Suprapubic skin (tissue), 4 donors: Measurements from ENCODE around the gene COPS7B. TPM values are rescaled to one million over a fixed set of nuclear protein-coding genes. Genes with fewer than 3 reads are reported as not detected.

Experiments
- DNase-seq, 2 donors: peaks; one replicate each; pipeline ENCODE4 v3.0.0-alpha.2; 2019; ENCODE audit warnings: low spot score in 2 of 2
- H3K27ac ChIP-seq: fragments of 200-600 bp; sonication (generic); one replicate; pipeline ENCODE4 v1.5.1; 2019
- H3K27me3 ChIP-seq: fragments of 200-600 bp; sonication (generic); one replicate; pipeline ENCODE4 v1.5.1; 2019
- H3K36me3 ChIP-seq: fragments of 200-600 bp; sonication (generic); one replicate; pipeline ENCODE4 v1.5.1; 2019
- H3K4me1 ChIP-seq: fragments of 200-600 bp; sonication (generic); one replicate; pipeline ENCODE4 v1.5.1; 2019
- H3K4me3 ChIP-seq: fragments of 200-600 bp; sonication (generic); one replicate; pipeline ENCODE4 v1.5.1; 2019; ENCODE audit warnings: mild to moderate bottlenecking
- H3K9me3 ChIP-seq: fragments of 200-600 bp; sonication (generic); one replicate; pipeline ENCODE4 v1.5.1; 2019
- EP300 ChIP-seq: sonication (generic); formaldehyde crosslinking; IDR thresholded peaks from one replicate; pipeline ENCODE4 v1.6.1; 2017; ENCODE audit warnings: antibody characterized with exemption
- POLR2A ChIP-seq, 2 donors: fragments of 450-650 bp; IDR thresholded peaks; one replicate each; pipeline ENCODE4 v1.6.1; 2017; ENCODE audit warnings: antibody characterized with exemption in 2 of 2, mild to moderate bottlenecking in 2 of 2, moderate library complexity in 2 of 2
- POLR2AphosphoS5 ChIP-seq, 3 donors: sonication (generic); formaldehyde crosslinking; IDR thresholded peaks; one replicate each; pipeline ENCODE4 v1.6.1; 2017; ENCODE audit warnings: antibody characterized with exemption in 3 of 3
- WGBS: methylation state at CpG from one replicate; pipeline ENCODE4 v1.1.5; 2018; 5-methylcytosine and 5-hydroxymethylcytosine counted together
- total RNA-seq, 4 donors: library from RNA; depleted of rRNA; stranded (reverse); fragments of >200 nt; gene quantifications; one replicate each; pipeline ENCODE4 v1.1.0, GENCODE V29; 2016
- TF ChIP-seq, protein P1 (sequence below), 2 donors: fragments of 200-600 bp in 1 of 2; fragments of 450-650 bp in 1 of 2; sonication (generic) in 1 of 2; IDR thresholded peaks; one replicate each; pipeline ENCODE4 v1.5.1; 2016 to 2019; ENCODE audit warnings: antibody characterized with exemption in 2 of 2, mild to moderate bottlenecking in 1 of 2, moderate library complexity in 1 of 2

The COPS7B gene
- total RNA-seq, 4 donors from 2014 or later, result 15.4 to 79.9 (median 33.6) TPM

DNA sequence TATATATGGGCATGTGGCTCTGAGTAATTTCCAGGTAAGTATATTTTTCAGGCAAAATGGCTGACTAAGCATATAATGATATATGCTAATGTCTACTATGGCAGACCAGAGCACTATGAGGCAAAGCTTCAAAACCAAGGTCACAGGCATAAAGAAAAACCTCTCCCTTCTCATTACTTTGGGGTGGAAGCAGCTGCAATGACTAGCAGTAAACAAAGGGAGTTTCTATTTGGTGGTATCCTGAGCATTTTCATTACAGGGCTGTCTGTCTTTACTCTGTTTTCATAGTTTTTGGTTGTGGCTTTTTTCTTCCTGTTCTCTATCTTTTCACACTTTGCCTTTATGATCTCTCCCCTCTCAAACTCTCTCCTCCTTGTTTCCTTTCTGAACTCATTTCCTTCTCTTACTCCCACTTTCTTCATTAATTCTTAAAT, 20.7 kb upstream of the COPS7B start:
- Histone ChIP-seq H3K9me3 (no peaks in the 10 kb centered on the region), H3K4me1 (no peaks in the 10 kb centered on the region), H3K27me3 (no peaks in the 10 kb centered on the region), H3K27ac (no peak overlapping the region), H3K4me3 (no peak overlapping the region), H3K36me3 (no peaks in the 10 kb centered on the region)
- no peak for DNase-seq
- TF ChIP-seq, protein P1, sequence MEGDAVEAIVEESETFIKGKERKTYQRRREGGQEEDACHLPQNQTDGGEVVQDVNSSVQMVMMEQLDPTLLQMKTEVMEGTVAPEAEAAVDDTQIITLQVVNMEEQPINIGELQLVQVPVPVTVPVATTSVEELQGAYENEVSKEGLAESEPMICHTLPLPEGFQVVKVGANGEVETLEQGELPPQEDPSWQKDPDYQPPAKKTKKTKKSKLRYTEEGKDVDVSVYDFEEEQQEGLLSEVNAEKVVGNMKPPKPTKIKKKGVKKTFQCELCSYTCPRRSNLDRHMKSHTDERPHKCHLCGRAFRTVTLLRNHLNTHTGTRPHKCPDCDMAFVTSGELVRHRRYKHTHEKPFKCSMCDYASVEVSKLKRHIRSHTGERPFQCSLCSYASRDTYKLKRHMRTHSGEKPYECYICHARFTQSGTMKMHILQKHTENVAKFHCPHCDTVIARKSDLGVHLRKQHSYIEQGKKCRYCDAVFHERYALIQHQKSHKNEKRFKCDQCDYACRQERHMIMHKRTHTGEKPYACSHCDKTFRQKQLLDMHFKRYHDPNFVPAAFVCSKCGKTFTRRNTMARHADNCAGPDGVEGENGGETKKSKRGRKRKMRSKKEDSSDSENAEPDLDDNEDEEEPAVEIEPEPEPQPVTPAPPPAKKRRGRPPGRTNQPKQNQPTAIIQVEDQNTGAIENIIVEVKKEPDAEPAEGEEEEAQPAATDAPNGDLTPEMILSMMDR (IDR thresholded peaks at IDR 0.05), result no peak
- TF ChIP-seq POLR2A (IDR thresholded peaks at IDR 0.05) (no peak), EP300 (no peak), POLR2AphosphoS5 (IDR thresholded peaks at IDR 0.05) (no peak)

DNA sequence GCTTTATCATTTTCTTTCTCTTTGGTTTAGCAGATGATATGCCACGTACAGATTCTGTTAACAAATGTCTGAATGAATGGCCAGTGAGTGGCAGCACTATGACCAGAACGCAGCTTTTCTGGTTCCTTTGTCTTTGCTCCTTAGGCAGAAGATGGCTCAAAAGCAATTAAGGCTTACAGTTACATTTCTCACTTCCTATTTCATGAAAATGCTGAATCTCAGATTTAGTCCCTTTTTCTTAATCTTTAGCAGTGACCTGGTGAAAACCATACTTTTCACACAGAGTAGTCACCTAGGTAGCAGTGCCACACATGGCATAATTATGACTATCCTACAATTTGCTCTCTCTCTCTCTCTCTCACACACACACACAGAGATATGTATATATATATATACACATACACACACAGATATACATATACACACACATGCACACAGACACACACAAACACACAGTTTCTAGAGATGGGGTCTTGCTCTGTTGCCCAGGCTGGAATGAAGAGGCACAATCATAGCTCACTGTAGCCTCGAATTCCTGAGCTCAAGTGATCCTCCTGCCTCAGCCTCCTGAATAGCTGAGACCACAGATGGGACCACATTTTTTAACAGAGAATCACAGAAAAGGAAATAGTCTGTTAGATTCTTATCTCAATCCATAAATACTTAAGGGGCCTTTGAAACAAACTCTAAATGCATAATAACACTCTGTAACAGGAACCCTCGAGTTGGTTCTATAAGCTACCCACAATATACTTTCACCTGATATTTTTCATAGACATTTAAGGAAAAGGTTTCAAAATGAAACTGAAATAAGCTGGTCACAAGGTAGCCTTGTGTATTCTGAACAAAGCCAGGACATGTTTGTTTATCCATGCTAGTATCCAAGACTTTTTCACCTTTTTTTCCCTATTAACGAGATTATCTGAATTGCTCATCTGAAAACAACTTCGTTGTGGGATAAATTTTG, 16.8 kb upstream of the COPS7B start:
- Histone ChIP-seq H3K4me1 (no peaks in the 10 kb centered on the region), H3K9me3 (no peaks in the 10 kb centered on the region), H3K27me3 (no peaks in the 10 kb centered on the region), H3K27ac (no peak overlapping the region), H3K4me3 (no peak overlapping the region), H3K36me3 (no peaks in the 10 kb centered on the region)
- no peak for DNase-seq
- TF ChIP-seq POLR2A (IDR thresholded peaks at IDR 0.05) (no peak), POLR2AphosphoS5 (IDR thresholded peaks at IDR 0.05) (no peak), EP300 (no peak)
- TF ChIP-seq, protein P1 (IDR thresholded peaks at IDR 0.05), result no peak
- 84% methylated on average over 6 of the region's 6 CpGs for WGBS

DNA sequence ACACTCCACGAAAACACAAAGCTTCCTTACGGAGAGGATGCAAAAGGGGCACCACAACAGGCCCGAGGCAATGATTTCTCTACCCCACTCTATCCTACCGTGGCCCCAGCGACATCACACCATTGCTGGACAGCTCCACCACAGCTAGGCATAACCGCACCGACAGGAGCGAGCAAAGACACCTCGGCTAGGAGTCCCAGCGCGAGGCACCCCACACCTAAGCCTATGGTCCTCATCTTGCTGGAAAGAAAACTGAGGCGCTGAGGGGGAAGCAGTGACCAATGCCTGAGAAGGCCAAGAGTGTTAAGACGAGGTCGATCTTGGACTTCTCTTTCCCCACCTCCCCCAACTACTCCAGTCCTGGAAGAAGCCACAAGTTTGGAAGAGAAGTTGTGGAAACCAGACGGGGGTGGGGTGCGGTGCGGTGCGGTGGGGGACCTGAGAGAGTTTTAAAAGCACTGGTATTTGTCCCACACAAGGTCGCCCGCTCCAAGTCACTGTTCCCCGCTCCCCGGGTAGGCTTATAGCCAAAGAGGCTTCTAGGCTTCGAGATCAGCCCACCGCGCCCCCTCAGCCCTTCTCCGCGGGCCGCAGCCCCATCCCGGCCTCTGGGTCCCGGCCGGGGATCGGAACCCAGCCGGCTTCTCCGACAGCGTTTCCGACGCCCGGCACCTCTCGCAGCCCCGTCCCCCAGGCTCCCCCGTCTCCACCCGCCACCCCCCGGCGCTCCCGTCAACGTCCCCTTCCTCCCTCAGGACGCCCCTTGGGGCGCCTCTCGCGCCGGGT, 5.9 kb upstream of the COPS7B start:
- Histone ChIP-seq H3K4me1 (peaks cover 37% of the 10 kb centered on the region), H3K9me3 (no peaks in the 10 kb centered on the region), H3K36me3 (no peaks in the 10 kb centered on the region), H3K27me3 (no peaks in the 10 kb centered on the region), H3K27ac (peak overlapping the region; percentile 80), H3K4me3 (peak overlapping the region; percentile 92)
- DNase-seq, result peak in 1 of 2 donors; percentile 72
- TF ChIP-seq EP300, result no peak
- no peak for TF ChIP-seq POLR2A (IDR thresholded peaks at IDR 0.05)
- no peak for TF ChIP-seq POLR2AphosphoS5 (IDR thresholded peaks at IDR 0.05)
- TF ChIP-seq, protein P1 (IDR thresholded peaks at IDR 0.05), result no peak
- WGBS, result 11% methylated on average over 32 of the region's 51 CpGs

DNA sequence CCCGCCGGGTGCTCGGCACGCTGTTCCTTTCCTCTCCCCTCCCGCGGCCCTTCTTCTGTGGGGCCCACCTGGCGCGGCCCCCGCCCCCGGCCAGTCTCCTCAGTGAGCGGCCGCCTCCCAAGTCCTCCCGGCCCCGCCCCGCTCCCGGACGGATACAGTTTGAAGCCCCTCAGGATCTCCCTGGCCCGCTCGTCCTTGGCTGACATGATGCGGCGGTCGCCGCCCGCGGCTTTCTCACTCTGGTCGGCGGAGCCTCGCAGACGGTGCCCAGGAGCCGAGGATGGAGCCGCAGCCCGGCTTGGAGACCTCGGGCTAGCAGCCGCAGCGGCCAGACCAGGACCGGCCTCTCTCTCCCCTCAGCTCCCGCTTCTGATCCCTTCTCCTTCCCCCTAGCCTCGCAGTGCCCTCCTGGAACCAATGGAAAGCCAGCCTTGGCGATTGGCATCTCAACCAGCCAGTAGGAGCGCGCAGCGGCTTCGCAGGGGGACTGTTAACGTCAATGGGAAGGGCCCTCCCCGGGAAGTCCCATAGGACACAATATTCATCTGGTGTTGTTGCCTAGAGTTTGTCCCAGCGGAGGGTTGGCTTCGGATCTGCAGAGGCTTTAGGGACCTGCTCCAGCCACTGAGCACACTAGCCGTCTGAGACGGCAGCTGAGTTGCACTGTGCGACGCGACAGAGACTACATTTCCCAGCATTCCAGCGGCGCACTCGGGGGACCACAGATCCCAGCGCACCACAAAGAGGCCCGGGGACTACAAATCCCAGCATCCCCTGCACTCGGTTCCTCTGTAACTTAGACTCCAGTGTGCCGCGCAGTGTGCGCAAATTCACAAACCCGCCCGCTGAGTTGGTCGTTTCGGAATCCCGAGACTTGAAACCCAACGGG, 5.1 kb upstream of the COPS7B start, which contains the start of gene PDE6D:
Gene PDE6D (minus strand): TSS at position 374 of the 889 bp plus-strand sequence. CDS start 168 bp downstream, at position 206.
- H3K27me3 ChIP-seq, result no peaks in the 10 kb centered on the region
- TF ChIP-seq EP300 (no peak), POLR2A (IDR thresholded peaks at IDR 0.05) (peak in 1 of 2 donors; percentile 50), POLR2AphosphoS5 (IDR thresholded peaks at IDR 0.05) (peak in 1 of 3 donors; percentile 24)
- TF ChIP-seq, protein P1 (IDR thresholded peaks at IDR 0.05), result no peak
- DNase-seq, result peak; percentile 98
- H3K4me1 ChIP-seq, result peaks cover 45% of the 10 kb centered on the region
- no peaks in the 10 kb centered on the region for H3K9me3 ChIP-seq
- H3K27ac ChIP-seq, result peak within 1 kb of the TSS; percentile 80
- H3K36me3 ChIP-seq, result no peaks in the 10 kb centered on the region
- 0% methylated on average over 19 of the region's 67 CpGs for WGBS
- H3K4me3 ChIP-seq, result peak within 1 kb of the TSS; percentile 92
